Measurements from ENCODE around the gene SORCS3.

The SORCS3 gene

GRCh38 chr10:104993085-104993484 lies 352.0 kb downstream of the SORCS3 start:
- Histone ChIP-seq H3K36me3 (no peaks in the 10 kb centered on the region), H3K27me3 (no peaks in the 10 kb centered on the region), H3K4me1 (ENCODE audit: control insufficient read depth in 1 of 2, insufficient read depth in 1 of 2, low read depth in 1 of 2, low read length in 1 of 2) (no peaks in the 10 kb centered on the region), H3K4me3 (ENCODE audit: low read depth in 1 of 2, low read length in 1 of 2) (no peak overlapping the region), H3K9me3 (no peaks in the 10 kb centered on the region), H3K27ac (no peak overlapping the region)
- TF ChIP-seq, protein P1, sequence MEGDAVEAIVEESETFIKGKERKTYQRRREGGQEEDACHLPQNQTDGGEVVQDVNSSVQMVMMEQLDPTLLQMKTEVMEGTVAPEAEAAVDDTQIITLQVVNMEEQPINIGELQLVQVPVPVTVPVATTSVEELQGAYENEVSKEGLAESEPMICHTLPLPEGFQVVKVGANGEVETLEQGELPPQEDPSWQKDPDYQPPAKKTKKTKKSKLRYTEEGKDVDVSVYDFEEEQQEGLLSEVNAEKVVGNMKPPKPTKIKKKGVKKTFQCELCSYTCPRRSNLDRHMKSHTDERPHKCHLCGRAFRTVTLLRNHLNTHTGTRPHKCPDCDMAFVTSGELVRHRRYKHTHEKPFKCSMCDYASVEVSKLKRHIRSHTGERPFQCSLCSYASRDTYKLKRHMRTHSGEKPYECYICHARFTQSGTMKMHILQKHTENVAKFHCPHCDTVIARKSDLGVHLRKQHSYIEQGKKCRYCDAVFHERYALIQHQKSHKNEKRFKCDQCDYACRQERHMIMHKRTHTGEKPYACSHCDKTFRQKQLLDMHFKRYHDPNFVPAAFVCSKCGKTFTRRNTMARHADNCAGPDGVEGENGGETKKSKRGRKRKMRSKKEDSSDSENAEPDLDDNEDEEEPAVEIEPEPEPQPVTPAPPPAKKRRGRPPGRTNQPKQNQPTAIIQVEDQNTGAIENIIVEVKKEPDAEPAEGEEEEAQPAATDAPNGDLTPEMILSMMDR (IDR thresholded peaks at IDR 0.05), result no peak

DNA sequence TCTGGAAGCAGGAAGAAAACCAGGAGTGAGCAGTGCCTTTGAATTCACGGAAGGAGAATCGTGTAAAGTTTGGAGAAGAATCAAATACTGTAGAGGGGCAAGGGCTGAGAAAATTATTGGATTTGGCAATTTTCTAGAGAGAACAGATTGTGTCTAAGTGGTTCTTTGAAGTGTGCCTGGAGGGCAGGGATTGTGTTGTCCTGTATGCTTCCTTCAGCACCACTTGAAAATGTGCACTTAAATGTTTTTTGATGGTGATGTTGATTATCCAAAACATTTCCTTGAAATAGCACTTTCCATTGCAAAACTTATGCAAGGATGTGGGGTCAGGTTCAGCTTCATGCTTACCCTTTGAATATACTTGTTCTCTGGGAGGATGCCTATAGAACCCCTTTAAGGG lies 360.2 kb downstream of the SORCS3 start:
- Histone ChIP-seq H3K4me1 (ENCODE audit: control insufficient read depth in 1 of 2, insufficient read depth in 1 of 2, low read depth in 1 of 2, low read length in 1 of 2) (no peaks in the 10 kb centered on the region), H3K4me3 (ENCODE audit: low read depth in 1 of 2, low read length in 1 of 2) (no peak overlapping the region), H3K27ac (no peak overlapping the region), H3K9me3 (no peaks in the 10 kb centered on the region), H3K36me3 (no peaks in the 10 kb centered on the region), H3K27me3 (no peaks in the 10 kb centered on the region)
- TF ChIP-seq, protein P1 (IDR thresholded peaks at IDR 0.05), result no peak

GRCh38 chr10:105010411-105011121 lies 369.5 kb downstream of the SORCS3 start:
- H3K27me3 ChIP-seq, result no peaks in the 10 kb centered on the region
- H3K4me3 ChIP-seq (ENCODE audit: low read depth in 1 of 2, low read length in 1 of 2), result no peak overlapping the region
- TF ChIP-seq, protein P1 (IDR thresholded peaks at IDR 0.05), result no peak

DNA sequence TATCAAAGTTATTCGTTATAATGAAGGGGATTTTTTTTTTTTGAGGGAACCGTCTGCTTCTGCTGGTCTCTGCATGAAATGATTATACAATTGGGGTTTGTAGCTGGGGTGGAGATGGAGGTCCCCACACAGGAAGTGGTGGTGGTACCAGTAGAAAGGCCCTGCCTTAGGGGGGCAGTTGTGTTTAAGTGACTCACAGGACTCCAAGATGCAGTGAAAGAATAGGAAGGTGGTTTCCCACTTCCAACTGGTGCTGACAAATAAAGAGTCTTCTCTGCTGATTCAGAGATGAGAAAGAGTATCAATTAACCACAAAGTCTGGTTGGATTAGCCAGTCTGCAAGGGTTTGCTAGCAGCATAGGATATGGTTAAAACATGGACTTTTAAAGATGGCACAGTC lies 376.0 kb downstream of the SORCS3 start:
- Histone ChIP-seq H3K27ac (no peak overlapping the region), H3K27me3 (no peaks in the 10 kb centered on the region), H3K9me3 (no peaks in the 10 kb centered on the region), H3K4me1 (ENCODE audit: control insufficient read depth in 1 of 2, insufficient read depth in 1 of 2, low read depth in 1 of 2, low read length in 1 of 2) (no peaks in the 10 kb centered on the region), H3K36me3 (no peaks in the 10 kb centered on the region), H3K4me3 (ENCODE audit: low read depth in 1 of 2, low read length in 1 of 2) (no peak overlapping the region)
- TF ChIP-seq, protein P1 (IDR thresholded peaks at IDR 0.05), result no peak

More at GRCh38 chr10:105010411-105011121, 369.5 kb downstream of the SORCS3 start:
- Histone ChIP-seq H3K27ac (no peak overlapping the region), H3K36me3 (no peaks in the 10 kb centered on the region), H3K4me1 (ENCODE audit: control insufficient read depth in 1 of 2, insufficient read depth in 1 of 2, low read depth in 1 of 2, low read length in 1 of 2) (no peaks in the 10 kb centered on the region), H3K9me3 (no peaks in the 10 kb centered on the region)

GRCh38 chr10:105017691-105018090 lies 376.6 kb downstream of the SORCS3 start:
- no peaks in the 10 kb centered on the region for H3K4me1 ChIP-seq (ENCODE audit: control insufficient read depth in 1 of 2, insufficient read depth in 1 of 2, low read depth in 1 of 2, low read length in 1 of 2)
- no peaks in the 10 kb centered on the region for H3K9me3 ChIP-seq
- no peak overlapping the region for H3K27ac ChIP-seq
- no peak overlapping the region for H3K4me3 ChIP-seq (ENCODE audit: low read depth in 1 of 2, low read length in 1 of 2)
- no peaks in the 10 kb centered on the region for H3K27me3 ChIP-seq
- H3K36me3 ChIP-seq, result no peaks in the 10 kb centered on the region
- TF ChIP-seq, protein P1 (IDR thresholded peaks at IDR 0.05), result no peak

Measured in neutrophil (primary cell).